ENCODE results near the gene BRDT. TPM values are rescaled to one million over a fixed set of nuclear protein-coding genes. Genes with fewer than 3 reads are reported as not detected.

BRDT gene
- total RNA-seq, 1 experiment from 2014 or later = 0.13 TPM

GRCh38 chr1:92030656-92031107 is 81.5 kb downstream of the BRDT start:
- 0 out of 2 replicates have a peak, but pooled peaks cover 7% of the 10 kb centered on the region for H3K9me3 Mint-ChIP-seq
- DNase-seq (ENCODE audit: low spot score) (no peak), ATAC-seq (no peak)
- peaks cover 27% of the 10 kb centered on the region for H3K27me3 Mint-ChIP-seq (ENCODE audit: low read depth)
- no peak overlapping the region for H3K27ac Mint-ChIP-seq
- H3K36me3 Mint-ChIP-seq = peaks cover 7% of the 10 kb centered on the region
- TF ChIP-seq JAZF1 (CRISPR knock-in tag; IDR thresholded peaks at IDR 0.05) = no peak
- TF ChIP-seq GRHL2 (CRISPR knock-in tag; IDR thresholded peaks at IDR 0.05; ENCODE audit: insufficient replicate concordance, severe bottlenecking) = no peak
- TF ChIP-seq PREB (CRISPR knock-in tag; IDR thresholded peaks at IDR 0.05; ENCODE audit: borderline replicate concordance) = no peak
- TF ChIP-seq ZNF219 (CRISPR knock-in tag; IDR thresholded peaks at IDR 0.05; ENCODE audit: borderline replicate concordance) = no peak
- no peak for TF ChIP-seq AFF4 (CRISPR knock-in tag; IDR thresholded peaks at IDR 0.05; ENCODE audit: borderline replicate concordance)
- no peak for TF ChIP-seq RORB (CRISPR knock-in tag; IDR thresholded peaks at IDR 0.05)
- no peak for TF ChIP-seq KAT7 (CRISPR knock-in tag; IDR thresholded peaks at IDR 0.05; ENCODE audit: borderline replicate concordance)
- no peak for TF ChIP-seq NR3C1 (CRISPR knock-in tag; conservative IDR thresholded peaks at IDR 0.05; ENCODE audit: low read depth)
- no peak for TF ChIP-seq NFE2L1 (CRISPR knock-in tag; IDR thresholded peaks at IDR 0.05)
- POLR2A ChIA-PET = interaction anchor here (0.5 to 0.7 kb wide), 2 partner anchors 51 to 410 kb away, joined by 3 to 5 read pairs; no protein-coding TSS in a partner anchor
- peak overlapping the region; percentile 67 for H3K4me3 Mint-ChIP-seq
- peaks cover 11% of the 10 kb centered on the region for H3K4me1 Mint-ChIP-seq
- CTCF ChIA-PET = interaction anchor here (1.2 kb wide), 1 partner anchor 16 kb away, joined by 4 read pairs; no protein-coding TSS in a partner anchor

- ChIA-PET CTCF (interaction anchor here (1.2 kb wide), 1 partner anchor 16 kb away, joined by 4 read pairs; no protein-coding TSS in a partner anchor), POLR2A (interaction anchor here (0.5 kb wide), 1 partner anchor 411 kb away, joined by 5 read pairs; no protein-coding TSS in a partner anchor)
- peaks cover 27% of the 10 kb centered on the region for H3K27me3 Mint-ChIP-seq (ENCODE audit: low read depth)
- no peak for TF ChIP-seq MAX (CRISPR knock-in tag; IDR thresholded peaks at IDR 0.05)
- TF ChIP-seq NFATC4 (CRISPR knock-in tag; IDR thresholded peaks at IDR 0.05) = no peak
- TF ChIP-seq CREB1 (CRISPR knock-in tag; IDR thresholded peaks at IDR 0.05) = no peak
- TF ChIP-seq RORB (CRISPR knock-in tag; IDR thresholded peaks at IDR 0.05) = no peak
- TF ChIP-seq ZBTB21 (CRISPR knock-in tag; IDR thresholded peaks at IDR 0.05; ENCODE audit: borderline replicate concordance) = no peak
- H3K4me3 Mint-ChIP-seq = no peak overlapping the region
- H3K4me1 Mint-ChIP-seq = peaks cover 11% of the 10 kb centered on the region
- ATAC-seq (no peak), DNase-seq (ENCODE audit: low spot score) (no peak)
- 0 out of 2 replicates have a peak, but pooled peaks cover 7% of the 10 kb centered on the region for H3K9me3 Mint-ChIP-seq
- no peak overlapping the region for H3K27ac Mint-ChIP-seq
- peaks cover 7% of the 10 kb centered on the region for H3K36me3 Mint-ChIP-seq
Observed at GRCh38 chr1:92031281-92032110, 82.3 kb downstream of the BRDT start.

GRCh38 chr1:92037400-92037799 is 88.2 kb downstream of the BRDT start:
- DNase-seq (ENCODE audit: low spot score) (no peak), ATAC-seq (peak; percentile 34; the same call in 1 of the 2 replicates)
- H3K36me3 Mint-ChIP-seq = no peaks in the 10 kb centered on the region
- ChIA-PET CTCF (interaction anchor here (1.0 kb wide), 1 partner anchor 254 kb away, joined by 4 read pairs; no protein-coding TSS in a partner anchor), POLR2A (no interaction called here)
- no peak overlapping the region for H3K4me3 Mint-ChIP-seq
- H3K4me1 Mint-ChIP-seq = peaks cover 5% of the 10 kb centered on the region
- no peaks in the 10 kb centered on the region for H3K9me3 Mint-ChIP-seq
- H3K27ac Mint-ChIP-seq = no peak overlapping the region
- H3K27me3 Mint-ChIP-seq (ENCODE audit: low read depth) = no peaks in the 10 kb centered on the region
- TF ChIP-seq CDX4 (CRISPR knock-in tag; IDR thresholded peaks at IDR 0.05; ENCODE audit: borderline replicate concordance) = no peak
- no peak for TF ChIP-seq HMGXB4 (CRISPR knock-in tag; IDR thresholded peaks at IDR 0.05)
- TF ChIP-seq SOX15 (CRISPR knock-in tag; IDR thresholded peaks at IDR 0.05) = no peak
- no peak for TF ChIP-seq MYBL2 (CRISPR knock-in tag; IDR thresholded peaks at IDR 0.05)
- TF ChIP-seq JUN (CRISPR knock-in tag; IDR thresholded peaks at IDR 0.05) = no peak
- no peak for TF ChIP-seq STAT6 (CRISPR knock-in tag; conservative IDR thresholded peaks at IDR 0.05; ENCODE audit: low read depth)
- TF ChIP-seq SP1 (CRISPR knock-in tag; conservative IDR thresholded peaks at IDR 0.05) = no peak

All from WTC11 (cell line).